ENCODE measurements around the gene ARID5A. TPM values are rescaled to one million over a fixed set of nuclear protein-coding genes. Genes with fewer than 3 reads are reported as not detected.

ARID5A gene
- total and polyA plus RNA-seq, 2 of the 13 experiments (the other 11 are each of a cell fraction or from before 2014, with no cell fraction given), result 6.0 to 9.5 TPM

GRCh38 chr2:96501886-96502810 is 34.4 kb upstream of the ARID5A start (continued):
- TF ChIP-seq, protein P1, sequence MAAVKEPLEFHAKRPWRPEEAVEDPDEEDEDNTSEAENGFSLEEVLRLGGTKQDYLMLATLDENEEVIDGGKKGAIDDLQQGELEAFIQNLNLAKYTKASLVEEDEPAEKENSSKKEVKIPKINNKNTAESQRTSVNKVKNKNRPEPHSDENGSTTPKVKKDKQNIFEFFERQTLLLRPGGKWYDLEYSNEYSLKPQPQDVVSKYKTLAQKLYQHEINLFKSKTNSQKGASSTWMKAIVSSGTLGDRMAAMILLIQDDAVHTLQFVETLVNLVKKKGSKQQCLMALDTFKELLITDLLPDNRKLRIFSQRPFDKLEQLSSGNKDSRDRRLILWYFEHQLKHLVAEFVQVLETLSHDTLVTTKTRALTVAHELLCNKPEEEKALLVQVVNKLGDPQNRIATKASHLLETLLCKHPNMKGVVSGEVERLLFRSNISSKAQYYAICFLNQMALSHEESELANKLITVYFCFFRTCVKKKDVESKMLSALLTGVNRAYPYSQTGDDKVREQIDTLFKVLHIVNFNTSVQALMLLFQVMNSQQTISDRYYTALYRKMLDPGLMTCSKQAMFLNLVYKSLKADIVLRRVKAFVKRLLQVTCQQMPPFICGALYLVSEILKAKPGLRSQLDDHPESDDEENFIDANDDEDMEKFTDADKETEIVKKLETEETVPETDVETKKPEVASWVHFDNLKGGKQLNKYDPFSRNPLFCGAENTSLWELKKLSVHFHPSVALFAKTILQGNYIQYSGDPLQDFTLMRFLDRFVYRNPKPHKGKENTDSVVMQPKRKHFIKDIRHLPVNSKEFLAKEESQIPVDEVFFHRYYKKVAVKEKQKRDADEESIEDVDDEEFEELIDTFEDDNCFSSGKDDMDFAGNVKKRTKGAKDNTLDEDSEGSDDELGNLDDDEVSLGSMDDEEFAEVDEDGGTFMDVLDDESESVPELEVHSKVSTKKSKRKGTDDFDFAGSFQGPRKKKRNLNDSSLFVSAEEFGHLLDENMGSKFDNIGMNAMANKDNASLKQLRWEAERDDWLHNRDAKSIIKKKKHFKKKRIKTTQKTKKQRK (IDR thresholded peaks at IDR 0.05; ENCODE audit: low read length), result no peak
- TF ChIP-seq, protein P2, sequence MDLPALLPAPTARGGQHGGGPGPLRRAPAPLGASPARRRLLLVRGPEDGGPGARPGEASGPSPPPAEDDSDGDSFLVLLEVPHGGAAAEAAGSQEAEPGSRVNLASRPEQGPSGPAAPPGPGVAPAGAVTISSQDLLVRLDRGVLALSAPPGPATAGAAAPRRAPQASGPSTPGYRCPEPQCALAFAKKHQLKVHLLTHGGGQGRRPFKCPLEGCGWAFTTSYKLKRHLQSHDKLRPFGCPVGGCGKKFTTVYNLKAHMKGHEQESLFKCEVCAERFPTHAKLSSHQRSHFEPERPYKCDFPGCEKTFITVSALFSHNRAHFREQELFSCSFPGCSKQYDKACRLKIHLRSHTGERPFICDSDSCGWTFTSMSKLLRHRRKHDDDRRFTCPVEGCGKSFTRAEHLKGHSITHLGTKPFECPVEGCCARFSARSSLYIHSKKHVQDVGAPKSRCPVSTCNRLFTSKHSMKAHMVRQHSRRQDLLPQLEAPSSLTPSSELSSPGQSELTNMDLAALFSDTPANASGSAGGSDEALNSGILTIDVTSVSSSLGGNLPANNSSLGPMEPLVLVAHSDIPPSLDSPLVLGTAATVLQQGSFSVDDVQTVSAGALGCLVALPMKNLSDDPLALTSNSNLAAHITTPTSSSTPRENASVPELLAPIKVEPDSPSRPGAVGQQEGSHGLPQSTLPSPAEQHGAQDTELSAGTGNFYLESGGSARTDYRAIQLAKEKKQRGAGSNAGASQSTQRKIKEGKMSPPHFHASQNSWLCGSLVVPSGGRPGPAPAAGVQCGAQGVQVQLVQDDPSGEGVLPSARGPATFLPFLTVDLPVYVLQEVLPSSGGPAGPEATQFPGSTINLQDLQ (CRISPR knock-in tag; IDR thresholded peaks at IDR 0.05), result no peak
- TF ChIP-seq, protein P3, sequence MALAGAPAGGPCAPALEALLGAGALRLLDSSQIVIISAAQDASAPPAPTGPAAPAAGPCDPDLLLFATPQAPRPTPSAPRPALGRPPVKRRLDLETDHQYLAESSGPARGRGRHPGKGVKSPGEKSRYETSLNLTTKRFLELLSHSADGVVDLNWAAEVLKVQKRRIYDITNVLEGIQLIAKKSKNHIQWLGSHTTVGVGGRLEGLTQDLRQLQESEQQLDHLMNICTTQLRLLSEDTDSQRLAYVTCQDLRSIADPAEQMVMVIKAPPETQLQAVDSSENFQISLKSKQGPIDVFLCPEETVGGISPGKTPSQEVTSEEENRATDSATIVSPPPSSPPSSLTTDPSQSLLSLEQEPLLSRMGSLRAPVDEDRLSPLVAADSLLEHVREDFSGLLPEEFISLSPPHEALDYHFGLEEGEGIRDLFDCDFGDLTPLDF (CRISPR knock-in tag; IDR thresholded peaks at IDR 0.05), result no peak
- TF ChIP-seq ZNF362 (CRISPR knock-in tag; IDR thresholded peaks at IDR 0.05; ENCODE audit: borderline replicate concordance) (no peak), ZNF530 (CRISPR knock-in tag; IDR thresholded peaks at IDR 0.05; ENCODE audit: low read depth) (no peak), ZNF101 (CRISPR knock-in tag; IDR thresholded peaks at IDR 0.05; ENCODE audit: borderline replicate concordance, low read depth) (no peak), CREB1 (IDR thresholded peaks at IDR 0.05) (no peak), CREB1 (CRISPR knock-in tag; IDR thresholded peaks at IDR 0.05) (no peak), U2AF1 (optimal IDR thresholded peaks at IDR 0.05; ENCODE audit: low read depth, low read length) (peak; percentile 41), SATB2 (CRISPR knock-in tag; IDR thresholded peaks at IDR 0.05) (no peak), PRPF4 (IDR thresholded peaks at IDR 0.05; ENCODE audit: low read depth, low read length, poor library complexity, severe bottlenecking) (no peak), CCDC6 (CRISPR knock-in tag; IDR thresholded peaks at IDR 0.05) (no peak), ZNF780A (CRISPR knock-in tag; IDR thresholded peaks at IDR 0.05) (no peak), SYNCRIP (IDR thresholded peaks at IDR 0.05; ENCODE audit: insufficient read depth, low read depth, low read length) (no peak), ADNP (CRISPR knock-in tag; IDR thresholded peaks at IDR 0.05) (no peak)
- TF ChIP-seq, protein P4, sequence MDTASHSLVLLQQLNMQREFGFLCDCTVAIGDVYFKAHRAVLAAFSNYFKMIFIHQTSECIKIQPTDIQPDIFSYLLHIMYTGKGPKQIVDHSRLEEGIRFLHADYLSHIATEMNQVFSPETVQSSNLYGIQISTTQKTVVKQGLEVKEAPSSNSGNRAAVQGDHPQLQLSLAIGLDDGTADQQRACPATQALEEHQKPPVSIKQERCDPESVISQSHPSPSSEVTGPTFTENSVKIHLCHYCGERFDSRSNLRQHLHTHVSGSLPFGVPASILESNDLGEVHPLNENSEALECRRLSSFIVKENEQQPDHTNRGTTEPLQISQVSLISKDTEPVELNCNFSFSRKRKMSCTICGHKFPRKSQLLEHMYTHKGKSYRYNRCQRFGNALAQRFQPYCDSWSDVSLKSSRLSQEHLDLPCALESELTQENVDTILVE (CRISPR knock-in tag; IDR thresholded peaks at IDR 0.05), result no peak; the same call in 1 of the 2 replicates
- TF ChIP-seq, protein P5, sequence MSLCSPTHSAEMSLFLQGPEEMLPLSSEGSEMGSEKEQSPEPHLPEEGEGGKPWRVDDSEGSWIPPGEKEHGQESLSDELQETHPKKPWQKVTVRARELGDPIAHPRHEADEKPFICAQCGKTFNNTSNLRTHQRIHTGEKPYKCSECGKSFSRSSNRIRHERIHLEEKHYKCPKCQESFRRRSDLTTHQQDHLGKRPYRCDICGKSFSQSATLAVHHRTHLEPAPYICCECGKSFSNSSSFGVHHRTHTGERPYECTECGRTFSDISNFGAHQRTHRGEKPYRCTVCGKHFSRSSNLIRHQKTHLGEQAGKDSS (CRISPR knock-in tag; IDR thresholded peaks at IDR 0.05; ENCODE audit: borderline replicate concordance, low read depth), result peak; percentile 82; the same call in 1 of the 2 replicates
